ENCODE results near the gene PTPRC.

GRCh38 chr1:198773030-198773429 is 134.2 kb downstream of the PTPRC start:
- TF ChIP-seq CTCF (IDR thresholded peaks at IDR 0.05; ENCODE audit: low read depth, low read length), result no peak
- no peak for TF ChIP-seq MAX (IDR thresholded peaks at IDR 0.05; ENCODE audit: low read depth, low read length)
- TF ChIP-seq POLR2A (IDR thresholded peaks at IDR 0.05; ENCODE audit: extremely low read depth, insufficient read length), result no peak

Data from NB4 (cell line).